ENCODE results near the gene RAB30. TPM values are rescaled to one million over a fixed set of nuclear protein-coding genes. Genes with fewer than 3 reads are reported as not detected.

RAB30 gene
- total RNA-seq, 1 donor from 2014 or later = 14.8 TPM

DNA sequence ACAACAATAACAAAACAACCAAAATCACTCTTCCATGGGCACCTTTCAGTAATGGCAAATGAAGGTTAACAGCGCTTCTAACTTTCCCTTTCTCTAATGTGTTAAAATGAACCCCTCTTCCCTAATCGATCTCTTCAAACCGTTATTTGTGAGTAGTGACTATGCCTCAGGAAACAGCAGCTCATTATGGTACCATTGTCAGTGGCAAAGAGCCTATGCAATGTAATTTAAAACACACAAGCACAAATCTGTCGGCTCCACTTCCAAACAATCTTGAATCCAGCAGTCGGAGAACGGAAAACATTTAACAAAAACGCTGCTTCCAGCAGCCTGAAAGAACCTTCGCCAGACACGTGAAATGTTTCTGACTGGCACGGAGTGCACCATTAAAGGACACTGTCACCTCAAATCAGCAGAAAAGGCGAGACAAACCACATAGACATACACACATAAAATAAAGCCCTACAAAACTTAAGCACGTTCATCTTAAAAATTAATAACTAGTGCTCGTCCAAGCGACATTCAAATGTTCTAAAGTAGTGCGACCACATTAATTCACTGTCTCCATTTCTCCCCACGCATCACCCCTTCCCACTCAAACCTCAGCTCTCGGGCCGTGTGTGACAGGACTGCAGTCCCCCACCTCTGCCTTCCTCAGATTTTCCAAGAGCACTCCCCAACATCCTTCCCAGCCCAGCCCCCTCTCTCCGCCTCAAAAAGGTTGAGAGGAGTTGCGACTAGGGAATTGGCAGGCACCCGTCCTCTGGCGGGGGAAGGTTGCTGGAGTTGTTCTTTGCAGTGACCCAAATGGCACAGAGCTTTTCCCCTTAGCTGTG, 748 bp downstream of the RAB30 start:
- DNase-seq (ENCODE audit: low read depth, low spot score) = no peak

GRCh38 chr11:83070044-83070701, 1.5 kb downstream of the RAB30 start:
- no peak for DNase-seq (ENCODE audit: low read depth, low spot score)

GRCh38 chr11:83069441-83070043, 2.2 kb downstream of the RAB30 start:
- no peak for DNase-seq (ENCODE audit: low read depth, low spot score)

GRCh38 chr11:83068568-83068967, 3.1 kb downstream of the RAB30 start:
- no peak for DNase-seq (ENCODE audit: low read depth, low spot score)

DNA sequence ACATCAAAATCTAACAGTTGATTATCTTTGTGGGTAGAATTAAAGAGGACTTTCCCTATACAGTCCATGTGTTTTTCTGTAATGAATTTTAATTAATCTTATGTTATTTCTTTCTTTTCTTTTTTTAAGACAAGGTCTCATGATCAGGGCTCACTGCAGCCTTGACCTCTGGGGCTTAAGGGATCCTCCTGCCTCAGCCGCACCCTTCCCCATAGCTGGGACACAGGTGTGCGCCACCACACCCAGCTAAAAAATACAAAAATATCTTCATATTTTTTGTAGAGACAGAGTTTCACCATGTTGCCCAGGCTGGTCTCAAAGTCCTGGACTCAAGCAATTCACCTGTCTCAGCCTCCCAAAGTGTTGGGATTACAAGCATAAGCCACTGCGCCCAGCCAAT, 7.7 kb downstream of the RAB30 start:
- DNase-seq (ENCODE audit: low read depth, low spot score) = no peak

DNA sequence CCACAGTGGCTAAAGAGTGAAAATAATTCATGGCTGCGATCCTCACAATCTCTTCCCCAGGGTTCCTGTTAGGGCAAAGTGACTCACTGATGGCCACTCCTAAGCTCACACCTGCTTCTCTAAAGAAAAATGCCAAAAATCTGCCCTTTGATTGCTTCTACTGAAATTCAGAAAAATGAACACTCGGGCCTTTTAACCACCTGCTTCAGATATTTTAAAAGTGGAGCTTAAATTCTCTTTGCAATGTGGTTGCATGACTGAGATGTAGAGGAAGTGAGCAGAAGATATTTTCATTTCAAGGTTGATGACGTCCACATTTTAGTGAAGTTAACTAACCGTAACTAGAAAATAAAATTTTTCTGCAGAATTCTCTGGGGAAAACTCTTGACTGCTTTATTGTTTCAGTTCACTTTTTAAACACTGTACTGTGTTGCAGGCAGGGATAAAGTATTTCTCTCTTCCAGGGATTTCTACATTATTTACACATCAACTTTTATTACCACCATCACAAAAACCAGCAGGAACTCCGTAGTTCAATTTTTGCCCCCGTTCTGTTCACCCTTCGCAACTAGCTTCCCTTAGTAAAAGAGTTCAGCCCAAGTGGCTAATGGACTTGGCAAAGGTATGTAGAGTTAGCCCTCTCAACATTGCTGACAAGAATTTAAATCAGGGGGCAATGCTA, 8.5 kb downstream of the RAB30 start:
- DNase-seq (ENCODE audit: low read depth, low spot score) = no peak

DNA sequence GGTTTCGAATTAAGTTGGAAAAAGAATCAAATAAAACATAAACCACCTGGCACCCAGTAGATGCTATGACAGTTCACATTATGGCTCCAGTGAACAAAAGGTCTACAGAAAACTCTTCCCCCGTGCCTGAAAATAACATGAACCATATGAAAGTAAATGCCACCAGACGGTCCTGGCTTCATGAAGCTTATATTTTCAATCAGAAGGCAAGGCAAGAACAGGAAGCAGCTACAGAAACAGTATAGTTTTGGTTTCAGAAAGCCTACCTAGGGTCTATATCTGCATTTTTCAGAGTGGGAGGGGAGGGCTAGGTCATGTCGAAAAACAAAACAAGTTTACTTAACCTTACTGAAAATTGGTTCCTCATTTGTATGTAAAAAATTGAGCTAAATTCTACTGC, 9.8 kb downstream of the RAB30 start:
- no peak for DNase-seq (ENCODE audit: low read depth, low spot score)

DNA sequence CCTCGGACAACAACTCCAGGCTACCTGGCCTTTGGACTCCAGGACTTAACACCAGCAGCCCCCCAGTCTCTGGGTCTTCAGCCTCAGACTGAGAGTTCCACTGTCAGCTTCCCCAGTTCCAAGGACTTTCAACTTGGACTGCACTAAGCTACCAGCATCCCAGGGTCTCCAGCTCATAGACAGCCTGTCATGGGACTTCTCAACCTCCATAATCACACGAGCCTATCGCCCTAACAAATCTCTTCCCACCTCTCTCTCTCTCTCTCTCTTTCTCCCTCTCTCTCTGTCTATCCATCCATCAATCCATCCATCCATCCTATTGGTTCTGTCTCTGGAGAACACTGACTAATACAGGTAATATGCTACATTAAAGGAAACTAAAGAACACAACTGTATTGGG, 10.7 kb downstream of the RAB30 start:
- DNase-seq (ENCODE audit: low read depth, low spot score) = no peak

GRCh38 chr11:83057721-83058120, 14.0 kb downstream of the RAB30 start:
- DNase-seq (ENCODE audit: low read depth, low spot score) = no peak

DNA sequence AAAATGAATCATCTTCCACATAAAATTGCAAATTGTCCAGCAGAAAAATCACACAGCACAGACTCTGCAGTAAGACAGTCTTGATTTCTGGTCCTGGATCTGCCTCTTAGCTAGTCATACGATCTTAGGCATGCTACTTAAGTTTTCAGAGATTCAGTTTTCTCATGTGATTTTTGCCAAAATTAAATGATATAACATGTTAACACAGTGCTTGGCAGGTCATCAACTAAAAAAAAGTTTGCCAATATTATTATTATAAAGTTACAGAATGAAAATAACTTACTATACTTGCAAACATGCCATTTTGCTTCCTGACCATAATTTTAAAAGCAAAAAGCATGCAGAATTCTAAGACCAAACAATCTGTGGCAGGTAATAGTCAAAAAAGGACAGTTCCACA, 15.1 kb downstream of the RAB30 start:
- no peak for DNase-seq (ENCODE audit: low read depth, low spot score)

DNA sequence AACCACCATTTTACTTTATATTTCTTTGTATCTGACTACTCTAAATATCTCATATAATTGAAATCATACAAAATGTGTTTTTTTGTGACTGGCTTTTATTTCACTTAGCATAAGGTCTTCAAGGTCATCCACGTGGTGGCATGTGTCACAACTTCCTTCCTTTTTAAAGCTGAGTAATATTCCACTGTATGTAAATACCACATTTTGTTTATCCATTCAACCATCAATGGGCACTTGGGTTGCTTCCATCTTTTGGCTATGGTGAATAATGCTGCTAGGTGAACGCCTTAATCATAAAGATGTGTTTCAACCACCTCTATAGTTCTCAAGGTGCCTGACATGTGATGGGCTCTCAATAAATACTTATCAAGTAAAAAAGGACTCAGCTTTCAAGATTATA, 15.5 kb downstream of the RAB30 start:
- DNase-seq (ENCODE audit: low read depth, low spot score) = no peak

DNA sequence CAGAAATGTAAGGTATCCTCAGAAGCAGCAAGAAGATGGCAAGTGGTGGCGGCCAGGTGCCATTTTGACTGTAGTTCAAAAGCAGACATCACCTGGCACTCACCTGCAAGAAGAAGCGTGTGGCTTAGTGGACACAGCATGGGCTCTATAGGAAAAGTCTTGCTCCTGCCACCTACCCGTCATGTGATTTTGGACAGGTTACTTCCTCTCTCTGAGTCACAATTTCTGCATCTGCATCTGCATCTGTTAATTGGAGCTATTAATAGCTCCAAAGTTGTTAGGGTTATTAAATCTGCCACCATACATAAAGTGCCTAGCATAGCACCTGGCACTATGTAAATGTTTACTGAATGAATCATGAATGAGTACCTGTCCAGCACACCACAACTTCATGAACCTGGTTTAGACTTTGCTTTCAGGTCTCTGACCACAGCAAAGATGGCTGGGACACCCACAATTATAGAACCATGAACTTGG, 16.8 kb downstream of the RAB30 start:
- DNase-seq (ENCODE audit: low read depth, low spot score) = no peak

- no peak for DNase-seq (ENCODE audit: low read depth, low spot score)
Measured at GRCh38 chr11:83054001-83054400, 17.7 kb downstream of the RAB30 start.

DNA sequence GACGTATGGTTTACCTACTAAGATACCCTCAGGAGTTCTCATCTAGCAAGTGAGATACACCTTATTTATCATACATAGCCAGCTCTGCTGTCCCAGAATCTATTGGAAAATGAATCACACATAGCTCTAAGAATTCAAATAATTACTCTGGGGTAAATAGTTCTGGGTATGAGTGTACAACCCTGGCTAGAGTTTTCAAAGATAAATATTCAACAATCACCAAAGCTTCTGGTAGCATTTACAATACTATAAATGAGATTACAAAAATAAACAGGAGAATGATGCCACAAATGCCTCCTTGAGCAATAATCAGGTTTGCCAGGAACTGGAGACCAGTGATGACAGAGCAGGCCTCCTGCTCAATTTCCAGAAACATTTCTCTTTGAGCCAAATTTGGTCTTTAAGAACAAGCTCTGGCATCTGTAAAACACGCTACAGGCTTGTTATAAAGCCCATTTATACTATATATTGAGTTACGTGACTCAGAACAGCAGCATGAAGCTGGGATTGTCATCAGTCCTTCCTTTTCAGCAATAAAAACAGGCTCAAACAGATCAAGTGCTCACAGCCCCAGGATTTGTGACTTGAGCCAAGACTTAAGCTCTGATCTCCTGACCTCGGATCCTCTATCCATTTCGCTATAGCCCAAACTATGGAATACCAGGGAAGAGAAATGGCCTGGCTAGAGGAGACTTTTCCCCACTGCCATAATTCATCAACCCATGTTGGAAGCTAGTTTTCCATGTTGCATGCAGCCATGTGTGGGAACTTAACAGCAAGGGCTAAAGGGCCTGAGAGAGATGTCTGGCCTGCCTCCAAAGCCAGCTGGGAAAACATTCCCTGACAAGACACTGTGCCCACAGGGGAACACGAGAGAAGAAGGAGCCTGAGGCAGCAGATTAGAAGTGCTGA, 19.7 kb downstream of the RAB30 start:
- DNase-seq (ENCODE audit: low read depth, low spot score) = peak; percentile 75

DNA sequence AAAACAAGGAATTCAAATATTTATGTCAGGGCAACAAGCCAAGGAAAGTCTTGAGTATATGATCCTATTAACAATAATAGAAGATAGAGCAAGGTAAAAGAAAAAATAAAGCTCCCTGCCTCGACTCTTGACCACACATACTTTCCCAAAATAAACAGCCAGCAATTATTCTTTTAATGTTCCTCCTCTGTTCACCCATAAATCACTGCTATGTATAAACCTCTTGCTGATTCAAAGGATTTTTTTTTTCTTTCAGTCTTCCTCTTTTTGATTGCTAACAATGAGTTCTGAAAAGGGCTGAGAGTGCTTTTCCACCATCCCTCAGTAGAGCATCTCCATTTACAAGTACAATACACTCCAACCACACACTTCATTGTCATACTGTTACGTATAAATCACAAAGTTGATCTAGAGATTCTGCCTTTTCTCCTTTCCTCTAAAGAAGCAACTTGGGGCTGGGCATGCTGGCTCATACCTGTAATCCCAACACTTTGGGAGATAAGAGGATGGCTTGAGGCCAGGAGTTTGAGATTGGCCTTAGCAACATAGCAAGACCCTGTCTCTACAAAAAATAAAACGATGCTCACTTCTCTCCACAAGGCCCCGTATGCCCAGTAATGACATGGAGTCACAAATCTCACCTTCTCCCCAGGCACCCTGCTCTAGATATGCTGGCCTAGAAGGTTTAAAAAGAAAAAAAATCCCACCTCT, 24.0 kb downstream of the RAB30 start:
- DNase-seq (ENCODE audit: low read depth, low spot score) = no peak

DNA sequence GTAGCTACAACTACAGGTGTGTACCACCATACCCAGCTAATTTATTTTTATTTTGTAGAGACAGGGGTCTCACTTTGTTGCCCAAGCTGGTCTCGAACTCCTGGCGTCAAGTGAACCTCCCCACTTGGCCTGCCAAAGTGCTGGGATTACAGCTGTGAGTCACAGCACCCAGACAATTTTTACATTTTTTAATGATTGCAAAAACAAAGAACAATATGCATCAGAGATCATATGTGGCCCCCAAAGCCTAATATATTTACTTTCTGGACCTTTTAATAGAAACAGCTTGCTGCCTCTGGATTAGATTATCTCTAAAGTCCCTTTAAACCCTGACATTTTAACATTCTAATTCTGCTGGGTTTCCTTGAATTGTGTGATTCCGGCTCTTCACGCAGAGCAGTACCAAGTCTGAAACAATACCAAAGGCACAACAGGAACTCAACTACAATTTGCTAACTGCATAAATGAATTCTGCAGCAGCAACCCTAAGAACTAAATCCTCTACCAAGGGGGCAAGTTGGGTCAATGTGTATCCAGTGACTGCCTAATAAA, 25.0 kb downstream of the RAB30 start:
- DNase-seq (ENCODE audit: low read depth, low spot score) = no peak

GRCh38 chr11:83044958-83045712, 26.6 kb downstream of the RAB30 start:
- DNase-seq (ENCODE audit: low read depth, low spot score) = no peak

- no peak for DNase-seq (ENCODE audit: low read depth, low spot score)
Measured at GRCh38 chr11:83042964-83043711, 28.6 kb downstream of the RAB30 start.
